Right cardiac atrium (tissue), 5 donors: ENCODE measurements around the gene TMPRSS9. TPM values are rescaled to one million over a fixed set of nuclear protein-coding genes. Genes with fewer than 3 reads are reported as not detected.

Experiments used
- ATAC-seq, 2 donors: fragments of 200-7000 bp; cut with Tn5 transposase; one replicate each; pipeline versions ENCODE4 v1.8.0 to v1.9.1; 2020; ENCODE audit warnings: moderate library complexity in 2 of 2, mild to moderate bottlenecking in 1 of 2
- DNase-seq, 3 donors: peaks; one replicate each; pipeline ENCODE4 v3.0.0-alpha.2; 2020
- H3K27ac ChIP-seq: one replicate; pipeline ENCODE4 v1.5.1; 2013; ENCODE audit warnings: mild to moderate bottlenecking, low read length, control low read depth, moderate library complexity
- H3K27me3 ChIP-seq: one replicate; pipeline ENCODE4 v1.6.1; 2013; ENCODE audit not compliant: control insufficient read depth, insufficient read depth
- H3K4me1 ChIP-seq: one replicate; pipeline ENCODE4 v1.6.1; 2013; ENCODE audit warnings: low read length; ENCODE audit not compliant: control insufficient read depth, insufficient read depth
- H3K4me3 ChIP-seq: one replicate; pipeline ENCODE4 v1.5.1; 2013; ENCODE audit warnings: low read length, control low read depth
- H3K9me3 ChIP-seq: one replicate; pipeline ENCODE4 v1.6.1; 2013; ENCODE audit warnings: low read length; ENCODE audit not compliant: control insufficient read depth
- WGBS: extraction: QIAGEN DNeasy Blood & Tissue Kit; methylation state at CpG from one replicate; pipeline ENCODE4 v1.1.7; 2013; 5-methylcytosine and 5-hydroxymethylcytosine counted together
- intact Hi-C, 4 donors: fragments of 100-400 bp; cut with DNase I; formaldehyde crosslinking; loops; one replicate each; pipeline versions ENCODE4 v1.11.0 to v1.14.0; 2022 to 2023
- polyA plus RNA-seq: library from polyadenylated mRNA; stranded (reverse); fragments of 200-250 nt; gene quantifications from one replicate; pipeline ENCODE4 v1.2.3, GENCODE V29; 2013
- total RNA-seq, 4 donors: library from RNA; stranded (reverse); fragmentation: NEBNext Ultra II Directional; extraction: Animal tissue kit (Norgen Biotek cat#: 25700); gene quantifications; one replicate each; pipeline ENCODE4 v1.2.1, GENCODE V29; 2021
- donor health status: healthy with polysubstance abuse.
- donor health status: DM: no; HTN: yes; CAD: no.
- donor health status: DM: no; HTN: no; CAD: no.
- donor health status: DM: no; HTN: yes; CAD: no; lungs with severe emphysema.
- donor health status: DM: yes; HTN: yes; CAD: no.

Gene TMPRSS9
- total and polyA plus RNA-seq, 5 donors = 0.09 to 0.12 TPM; not detected in 3

DNA sequence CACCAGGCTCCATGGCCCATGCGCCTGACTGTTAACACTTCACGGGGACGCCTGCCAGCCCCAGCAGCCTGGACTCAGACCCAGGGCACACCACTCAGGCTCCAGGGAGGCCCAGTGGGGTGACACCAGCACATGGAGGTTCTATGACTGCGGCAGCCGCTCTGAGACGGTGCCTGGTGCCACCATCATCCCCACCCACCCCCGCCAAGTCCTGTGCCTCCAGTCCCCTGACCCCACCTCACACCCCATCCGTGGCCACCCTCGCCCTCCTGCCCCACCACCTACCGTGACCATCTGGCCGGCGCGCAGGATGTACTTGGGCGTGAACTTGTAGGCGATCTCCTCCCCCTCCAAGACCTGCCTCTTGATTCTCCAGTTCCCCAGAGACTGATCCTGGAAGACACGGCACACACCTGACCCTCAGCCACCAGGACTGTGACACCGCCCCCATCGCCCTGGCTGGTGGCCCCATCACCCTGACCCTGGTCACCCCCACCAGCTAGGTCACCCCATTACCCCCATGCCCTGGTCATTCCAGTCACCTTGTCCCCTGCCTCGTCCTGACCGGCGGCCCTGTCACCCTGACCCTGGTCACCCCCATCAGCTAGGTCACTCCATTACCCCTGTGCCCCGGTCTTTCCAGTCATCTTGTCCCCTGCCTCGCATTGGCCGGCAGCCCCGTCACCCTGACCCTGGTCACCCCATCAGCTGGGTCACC is 72.2 kb downstream of the TMPRSS9 start:
- H3K27me3 ChIP-seq = no peaks in the 10 kb centered on the region
- 95% methylated on average over 25 of the region's 25 CpGs for WGBS
- H3K27ac ChIP-seq = no peak overlapping the region
- DNase-seq = peak in 2 of 3 donors; percentile 48 to 60
- H3K4me3 ChIP-seq = no peak overlapping the region
- no peak for ATAC-seq
- H3K9me3 ChIP-seq = no peaks in the 10 kb centered on the region
- no peaks in the 10 kb centered on the region for H3K4me1 ChIP-seq
- intact Hi-C loops = no loop called here

DNA sequence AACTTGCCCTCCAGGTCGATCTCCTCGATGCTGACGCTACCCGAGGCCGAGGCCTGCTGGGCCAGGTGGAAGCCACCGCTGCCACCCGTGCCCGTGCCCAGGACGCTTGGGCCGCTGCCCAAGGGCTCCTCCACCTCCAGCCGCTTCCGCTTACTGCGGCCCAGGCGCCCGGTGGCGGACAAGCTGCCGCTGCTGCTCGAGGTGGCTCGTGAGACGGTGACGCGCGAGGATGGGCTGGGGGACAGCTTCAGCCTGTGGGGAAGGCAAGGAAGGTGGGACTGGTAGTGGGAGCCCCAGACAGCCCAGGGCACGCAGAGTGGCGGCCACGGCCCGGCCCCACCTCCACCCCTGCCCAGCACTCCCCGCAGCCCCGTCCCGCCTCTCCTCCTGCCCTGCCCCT is 73.8 kb downstream of the TMPRSS9 start:
- intact Hi-C loops = no loop called here
- Histone ChIP-seq H3K4me1 (no peaks in the 10 kb centered on the region), H3K27me3 (no peaks in the 10 kb centered on the region), H3K4me3 (no peak overlapping the region), H3K27ac (no peak overlapping the region), H3K9me3 (no peaks in the 10 kb centered on the region)
- 94% methylated on average over 30 of the region's 30 CpGs for WGBS
- ATAC-seq (no peak), DNase-seq (peak in 2 of 3 donors; percentile 41 to 48)

DNA sequence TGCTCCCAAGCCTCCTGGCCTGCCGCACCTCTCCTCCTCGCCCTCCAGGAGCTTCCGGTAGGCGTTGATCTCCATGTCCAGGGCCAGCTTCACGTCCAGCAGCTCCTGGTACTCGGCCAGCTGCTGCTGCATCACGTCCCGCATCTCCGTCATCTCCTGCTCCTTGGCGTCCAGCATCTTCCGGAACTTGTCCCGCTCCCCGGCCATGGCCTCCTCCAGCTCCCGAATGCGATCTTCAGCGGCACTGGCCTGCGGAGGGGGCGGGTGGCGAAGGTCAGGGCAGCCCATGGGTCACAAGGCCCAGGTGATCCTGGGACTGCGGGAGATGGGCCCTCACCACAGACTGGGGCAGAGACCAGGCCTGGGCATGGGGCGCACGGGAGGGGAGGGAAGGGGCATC is 74.2 kb downstream of the TMPRSS9 start:
- Histone ChIP-seq H3K27me3 (no peaks in the 10 kb centered on the region), H3K9me3 (no peaks in the 10 kb centered on the region), H3K27ac (no peak overlapping the region), H3K4me3 (no peak overlapping the region), H3K4me1 (no peaks in the 10 kb centered on the region)
- DNase-seq = peak in 1 of 3 donors; percentile 45
- intact Hi-C loops = no loop called here
- ATAC-seq = no peak
- 92% methylated on average over 22 of the region's 22 CpGs for WGBS

DNA sequence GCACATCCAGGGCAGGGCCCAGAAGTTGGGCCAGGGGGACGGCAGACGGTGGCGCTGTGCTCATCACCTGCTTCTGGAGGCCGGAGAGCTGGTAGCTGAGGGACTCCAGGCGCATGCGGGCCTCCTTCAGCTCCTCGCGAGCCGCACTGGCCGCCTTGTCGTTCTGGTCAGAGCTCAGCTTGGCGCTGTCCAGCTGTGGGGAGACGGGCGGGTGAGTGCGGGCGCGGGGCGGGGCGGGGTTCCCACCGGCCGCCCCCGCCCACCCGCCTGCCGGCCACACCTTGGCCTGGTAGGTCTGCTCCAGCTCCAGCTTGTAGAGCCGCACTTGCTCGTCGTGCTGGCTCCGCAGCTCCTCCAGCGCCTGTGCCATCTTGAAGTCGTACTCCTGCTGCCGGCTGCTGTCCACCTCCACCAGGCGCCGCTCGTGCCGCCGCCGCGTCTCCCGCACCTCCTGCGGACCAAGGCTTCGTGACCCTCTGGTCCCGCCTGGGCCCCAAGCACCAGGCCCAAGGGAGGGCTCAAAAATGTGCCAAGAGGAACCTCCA is 74.7 kb downstream of the TMPRSS9 start:
- DNase-seq = peak in 2 of 3 donors; percentile 45 to 53
- ATAC-seq = no peak
- no peaks in the 10 kb centered on the region for H3K4me1 ChIP-seq
- intact Hi-C loops = no loop called here
- H3K9me3 ChIP-seq = no peaks in the 10 kb centered on the region
- H3K27me3 ChIP-seq = no peaks in the 10 kb centered on the region
- H3K27ac ChIP-seq = no peak overlapping the region
- H3K4me3 ChIP-seq = no peak overlapping the region
- WGBS = 95% methylated on average over 42 of the region's 42 CpGs

DNA sequence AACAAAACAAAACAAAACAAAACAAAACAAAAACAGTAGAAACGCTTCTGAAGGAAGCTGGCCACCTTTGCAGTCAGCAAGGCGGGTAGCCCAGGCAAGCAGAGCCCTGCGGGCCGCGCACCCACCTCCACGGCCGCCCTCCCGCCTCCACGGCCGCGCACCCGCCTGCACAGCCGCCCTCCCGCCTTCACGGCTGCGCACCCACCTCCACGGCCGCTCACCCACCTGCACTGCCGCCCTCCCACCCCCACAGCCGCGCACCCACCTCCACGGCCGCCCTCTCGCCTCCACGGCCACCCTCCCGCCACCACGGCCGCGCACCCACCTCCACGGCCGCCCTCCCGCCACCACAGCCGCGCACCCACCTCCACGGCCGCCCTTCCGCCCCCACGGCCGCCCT is 76.3 kb downstream of the TMPRSS9 start:
- H3K4me1 ChIP-seq = no peaks in the 10 kb centered on the region
- H3K27ac ChIP-seq = no peak overlapping the region
- no peak for ATAC-seq
- peak in 2 of 3 donors; percentile 27 to 36 for DNase-seq
- no peaks in the 10 kb centered on the region for H3K9me3 ChIP-seq
- 96% methylated on average over 39 of the region's 39 CpGs for WGBS
- no peak overlapping the region for H3K4me3 ChIP-seq
- H3K27me3 ChIP-seq = no peaks in the 10 kb centered on the region
- intact Hi-C loops = no loop called here

DNA sequence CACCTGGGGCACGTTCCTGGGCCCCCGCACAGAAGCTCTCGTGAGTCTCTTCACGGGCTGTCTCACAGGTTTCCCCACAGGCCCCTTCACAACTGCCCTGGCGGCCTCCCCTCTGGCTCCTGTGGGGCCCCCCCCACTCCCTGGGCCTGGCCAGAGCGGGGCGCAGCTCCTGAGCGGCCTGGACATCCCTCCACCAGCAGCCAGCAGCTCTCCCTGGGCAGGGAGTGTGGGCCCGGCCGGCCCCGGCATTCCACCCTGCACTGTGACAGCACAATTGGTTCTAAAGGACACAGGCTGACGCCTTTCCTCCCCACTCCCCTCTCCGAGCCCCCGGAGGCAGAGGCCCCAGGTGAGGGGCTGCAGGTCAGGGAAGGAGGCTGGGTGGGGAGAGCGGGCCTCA is 76.9 kb downstream of the TMPRSS9 start:
- no peak overlapping the region for H3K27ac ChIP-seq
- no peaks in the 10 kb centered on the region for H3K9me3 ChIP-seq
- DNase-seq (peak in 2 of 3 donors; percentile 26 to 43), ATAC-seq (no peak)
- H3K27me3 ChIP-seq = no peaks in the 10 kb centered on the region
- 94% methylated on average over 15 of the region's 15 CpGs for WGBS
- no peaks in the 10 kb centered on the region for H3K4me1 ChIP-seq
- intact Hi-C loops = no loop called here
- no peak overlapping the region for H3K4me3 ChIP-seq

DNA sequence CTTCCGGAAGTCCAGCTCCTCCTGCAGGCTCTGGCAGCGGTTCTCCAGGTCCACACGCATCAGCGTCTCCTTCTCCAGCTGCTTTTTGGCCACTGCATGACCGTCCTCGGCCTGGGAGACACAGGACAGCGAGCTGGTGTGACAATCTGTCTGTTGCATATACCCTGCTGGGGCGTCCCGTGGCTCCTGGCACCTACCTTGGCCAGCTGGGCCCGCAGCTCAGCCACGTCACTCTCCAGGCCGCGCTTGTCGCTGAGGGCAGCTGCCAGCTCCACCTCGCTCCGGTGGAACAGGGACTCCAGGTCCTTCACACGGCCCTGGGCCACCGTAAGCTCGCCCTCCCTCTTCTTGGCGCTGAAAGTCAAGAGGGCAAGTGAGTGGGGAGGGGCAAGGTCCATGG is 78.1 kb downstream of the TMPRSS9 start:
- no peaks in the 10 kb centered on the region for H3K27me3 ChIP-seq
- DNase-seq (peak in 2 of 3 donors; percentile 29 to 30), ATAC-seq (no peak)
- H3K27ac ChIP-seq = no peak overlapping the region
- no peak overlapping the region for H3K4me3 ChIP-seq
- WGBS = 94% methylated on average over 20 of the region's 20 CpGs
- no peaks in the 10 kb centered on the region for H3K4me1 ChIP-seq
- no peaks in the 10 kb centered on the region for H3K9me3 ChIP-seq
- intact Hi-C loops = no loop called here

DNA sequence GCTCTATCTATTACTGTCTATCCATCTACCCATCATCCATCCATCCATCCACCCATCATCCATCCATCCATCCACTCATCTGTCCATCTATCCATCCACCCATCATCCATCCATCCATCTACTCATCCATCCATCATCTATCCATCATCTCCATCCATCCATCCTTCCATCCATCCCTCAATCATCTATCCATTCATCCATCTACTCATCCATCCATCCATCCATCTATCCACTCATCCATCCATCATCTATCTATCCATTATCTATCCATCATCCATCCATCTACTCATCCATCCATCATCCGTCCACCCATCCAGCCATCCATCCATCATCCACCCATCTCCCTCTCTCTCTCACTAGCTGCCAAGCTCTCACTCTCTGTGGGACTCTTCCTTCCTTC is 80.5 kb downstream of the TMPRSS9 start:
- Histone ChIP-seq H3K9me3 (no peaks in the 10 kb centered on the region), H3K27me3 (no peaks in the 10 kb centered on the region), H3K4me1 (no peaks in the 10 kb centered on the region), H3K4me3 (no peak overlapping the region), H3K27ac (no peak overlapping the region)
- ATAC-seq (no peak), DNase-seq (no peak)
- WGBS = 100% methylated on average over 1 of the region's 1 CpG
- intact Hi-C loops = no loop called here

DNA sequence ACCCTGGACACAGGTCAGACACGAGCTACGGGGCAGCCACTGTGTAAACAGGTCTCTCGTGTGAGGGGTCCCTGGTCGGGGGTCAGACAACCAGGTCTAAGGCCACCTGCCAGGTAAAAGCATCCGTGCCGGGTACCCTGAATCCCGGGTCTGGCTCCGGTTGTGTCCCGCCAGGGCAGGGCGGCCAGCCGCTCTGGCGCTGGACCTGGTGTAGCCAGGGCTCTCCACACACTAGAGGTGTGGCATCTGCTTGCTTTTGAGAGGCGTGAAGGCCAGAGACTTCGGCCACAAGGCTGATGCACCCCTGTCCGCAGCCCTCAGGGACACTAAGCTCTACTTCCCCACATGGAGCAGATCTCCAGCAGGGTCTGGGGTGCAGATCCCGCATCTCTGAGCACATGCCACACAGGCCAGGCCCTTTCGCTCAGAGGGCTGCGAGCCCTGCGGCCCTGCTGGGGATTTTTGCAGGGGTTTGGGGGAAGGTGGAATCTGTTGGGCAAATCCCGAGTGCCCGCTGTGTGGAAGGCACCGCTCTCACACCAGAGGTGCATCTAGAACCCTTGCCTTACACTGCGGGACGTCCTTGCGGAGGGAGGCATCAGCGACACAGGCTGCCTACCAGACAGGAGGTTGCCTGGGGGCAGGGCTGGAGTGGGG is 81.2 kb downstream of the TMPRSS9 start:
- Histone ChIP-seq H3K27ac (no peak overlapping the region), H3K4me3 (no peak overlapping the region), H3K4me1 (no peaks in the 10 kb centered on the region), H3K9me3 (no peaks in the 10 kb centered on the region), H3K27me3 (no peaks in the 10 kb centered on the region)
- DNase-seq = peak in 2 of 3 donors; percentile 37 to 46
- no peak for ATAC-seq
- 97% methylated on average over 26 of the region's 26 CpGs for WGBS
- intact Hi-C loops = no loop called here

DNA sequence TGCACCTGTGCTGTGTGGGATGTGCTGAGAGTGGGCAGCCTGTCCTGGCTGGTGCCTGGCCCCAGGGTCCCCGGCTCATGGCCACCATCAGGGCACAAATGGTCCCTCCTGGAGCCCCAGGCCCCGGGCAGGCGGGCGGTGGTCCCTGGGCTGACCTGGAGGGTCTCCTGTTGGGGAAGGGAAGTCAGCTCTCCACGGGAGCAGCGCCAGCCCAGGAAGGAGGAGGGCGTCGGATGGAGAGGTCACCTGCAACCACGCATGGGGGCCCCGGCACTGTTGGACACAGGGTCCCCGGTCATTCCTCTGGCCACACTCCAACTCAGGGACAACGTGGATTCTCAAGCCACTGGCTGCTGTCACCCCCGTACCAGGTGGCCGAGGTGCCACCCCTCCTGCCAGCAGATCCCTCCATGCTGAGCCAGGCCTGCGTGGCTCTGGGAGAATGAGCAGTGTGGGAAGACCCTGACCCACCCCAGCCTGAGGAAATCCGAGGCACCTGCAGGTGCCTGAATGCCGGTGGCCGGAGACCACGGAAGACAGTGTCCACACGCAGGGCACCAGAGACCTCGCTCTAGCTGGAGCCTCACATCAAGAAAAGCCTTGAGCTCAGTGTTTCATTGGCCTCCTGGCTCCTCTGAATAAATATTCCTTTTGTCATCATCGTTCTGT is 83.2 kb downstream of the TMPRSS9 start:
- DNase-seq (peak in 2 of 3 donors; percentile 51), ATAC-seq (no peak)
- H3K4me3 ChIP-seq = no peak overlapping the region
- intact Hi-C loops = no loop called here
- H3K4me1 ChIP-seq = no peaks in the 10 kb centered on the region
- H3K27me3 ChIP-seq = no peaks in the 10 kb centered on the region
- WGBS = 91% methylated on average over 22 of the region's 22 CpGs
- H3K9me3 ChIP-seq = no peaks in the 10 kb centered on the region
- H3K27ac ChIP-seq = no peak overlapping the region

DNA sequence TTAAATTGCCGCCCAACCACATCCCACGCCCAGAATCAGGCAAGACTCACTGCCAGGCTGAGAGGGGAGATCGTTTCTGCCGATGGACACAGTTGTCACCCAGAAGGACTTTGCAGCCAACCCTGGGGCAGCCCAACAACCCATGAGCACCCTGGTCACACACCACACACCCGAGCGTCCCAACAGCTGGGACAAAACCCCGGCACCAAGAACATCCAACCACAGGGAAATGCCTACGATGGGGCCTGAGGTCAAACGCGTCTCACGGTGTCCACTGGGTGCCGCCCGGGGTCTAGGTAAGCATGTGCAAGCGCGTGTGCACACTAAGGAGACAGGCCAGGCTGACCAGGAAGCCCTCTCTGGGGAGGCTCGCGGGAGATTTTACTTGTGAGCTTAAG is 83.7 kb downstream of the TMPRSS9 start:
- intact Hi-C loops = no loop called here
- no peak overlapping the region for H3K27ac ChIP-seq
- 87% methylated on average over 17 of the region's 17 CpGs for WGBS
- ATAC-seq (no peak), DNase-seq (peak in 1 of 3 donors; percentile 35)
- no peaks in the 10 kb centered on the region for H3K27me3 ChIP-seq
- no peaks in the 10 kb centered on the region for H3K4me1 ChIP-seq
- no peaks in the 10 kb centered on the region for H3K9me3 ChIP-seq
- H3K4me3 ChIP-seq = no peak overlapping the region
